Osteocyte (in vitro differentiated cells): Measurements from ENCODE around the gene C16orf96. TPM values are rescaled to one million over a fixed set of nuclear protein-coding genes. Genes with fewer than 3 reads are reported as not detected.

Source experiments
- DNase-seq: peaks from one replicate; pipeline ENCODE4 v3.0.0; 2021; ENCODE audit warnings: mixed read lengths; ENCODE audit not compliant: unreplicated experiment; ENCODE audit errors: extremely low spot score
- H3K27ac Mint-ChIP-seq: one replicate; pipeline ENCODE4 v1.8.0; 2021; ENCODE audit warnings: mild to moderate bottlenecking, mixed read lengths; ENCODE audit not compliant: unreplicated experiment
- H3K27me3 Mint-ChIP-seq: one replicate; pipeline ENCODE4 v1.8.0; 2021; ENCODE audit warnings: mixed read lengths; ENCODE audit not compliant: unreplicated experiment
- H3K36me3 Mint-ChIP-seq: one replicate; pipeline ENCODE4 v1.8.0; 2021; ENCODE audit warnings: mixed read lengths; ENCODE audit not compliant: unreplicated experiment
- H3K4me1 Mint-ChIP-seq: one replicate; pipeline ENCODE4 v1.8.0; 2021; ENCODE audit warnings: mixed read lengths; ENCODE audit not compliant: unreplicated experiment
- H3K4me3 Mint-ChIP-seq: one replicate; pipeline ENCODE4 v1.8.0; 2021; ENCODE audit warnings: mild to moderate bottlenecking, moderate library complexity, mixed read lengths; ENCODE audit not compliant: unreplicated experiment
- H3K9me3 Mint-ChIP-seq: one replicate; pipeline ENCODE4 v1.8.0; 2021; ENCODE audit warnings: mixed read lengths; ENCODE audit not compliant: unreplicated experiment
- CTCF ChIP-seq: fragments of 200-600 bp; sonication (generic); IDR thresholded peaks from 2 replicates; pipeline ENCODE4 v1.5.0; 2021; ENCODE audit warnings: antibody characterized with exemption, mild to moderate bottlenecking, moderate library complexity
- total RNA-seq: library from RNA; stranded (reverse); gene quantifications from 2 replicates; pipeline ENCODE4 v1.2.1, GENCODE V29; 2021

The C16orf96 gene
- total RNA-seq, 1 donor from 2014 or later, result 0.08 TPM

DNA sequence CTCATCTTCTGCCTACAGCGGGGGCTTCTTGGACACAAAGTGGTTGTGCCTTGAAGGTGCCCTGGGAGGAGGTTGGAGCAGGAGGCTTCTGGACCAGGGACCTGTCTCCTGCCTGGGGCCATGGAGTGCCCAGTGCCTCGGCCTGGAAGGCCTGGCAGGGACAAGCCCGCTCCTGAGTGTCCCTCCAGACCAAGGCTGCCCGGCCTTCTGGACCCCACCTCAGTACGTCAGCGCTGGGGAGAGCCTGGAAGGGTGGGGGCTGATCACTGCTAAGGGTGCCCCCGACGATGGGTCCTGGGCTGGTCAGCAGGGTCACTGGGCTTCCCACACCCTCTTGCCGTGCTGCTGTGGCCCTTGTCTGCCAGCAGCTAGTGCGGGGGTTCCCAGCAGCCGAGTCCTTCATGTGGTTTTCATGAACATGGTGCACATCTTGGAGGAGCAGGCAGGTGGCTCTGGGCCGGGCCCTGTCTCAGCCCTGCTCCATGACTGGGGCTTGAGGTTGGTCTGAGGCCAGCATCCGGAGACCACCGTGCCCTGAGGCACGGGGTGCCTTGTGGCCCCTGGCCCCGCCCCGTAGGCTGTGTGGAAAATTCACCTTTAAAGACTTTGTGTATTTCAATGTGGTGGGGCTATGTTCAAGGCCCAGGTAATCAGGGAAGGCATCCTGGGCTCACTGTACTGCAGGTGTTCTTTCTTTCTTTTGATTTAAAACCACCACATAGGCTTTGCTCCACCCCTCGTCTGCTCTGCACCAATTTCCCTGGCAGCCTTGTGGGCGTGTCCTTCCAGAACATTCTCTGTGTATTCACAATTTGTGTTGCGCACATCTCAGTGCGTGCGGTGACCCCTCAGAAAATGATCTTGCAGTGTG, 90.9 kb downstream of the C16orf96 start:
- Mint-ChIP-seq H3K27me3 (no peaks in the 10 kb centered on the region), H3K4me1 (no peaks in the 10 kb centered on the region), H3K27ac (no peak overlapping the region), H3K36me3 (peaks cover 17% of the 10 kb centered on the region), H3K9me3 (no peaks in the 10 kb centered on the region), H3K4me3 (no peak overlapping the region)
- no peak for DNase-seq
- no peak for TF ChIP-seq CTCF

GRCh38 chr16:4647644-4647980, 91.5 kb downstream of the C16orf96 start:
- Mint-ChIP-seq H3K27me3 (no peaks in the 10 kb centered on the region), H3K36me3 (peaks cover 17% of the 10 kb centered on the region), H3K27ac (no peak overlapping the region), H3K4me3 (no peak overlapping the region), H3K9me3 (no peaks in the 10 kb centered on the region), H3K4me1 (no peaks in the 10 kb centered on the region)
- TF ChIP-seq CTCF, result no peak
- DNase-seq, result no peak

DNA sequence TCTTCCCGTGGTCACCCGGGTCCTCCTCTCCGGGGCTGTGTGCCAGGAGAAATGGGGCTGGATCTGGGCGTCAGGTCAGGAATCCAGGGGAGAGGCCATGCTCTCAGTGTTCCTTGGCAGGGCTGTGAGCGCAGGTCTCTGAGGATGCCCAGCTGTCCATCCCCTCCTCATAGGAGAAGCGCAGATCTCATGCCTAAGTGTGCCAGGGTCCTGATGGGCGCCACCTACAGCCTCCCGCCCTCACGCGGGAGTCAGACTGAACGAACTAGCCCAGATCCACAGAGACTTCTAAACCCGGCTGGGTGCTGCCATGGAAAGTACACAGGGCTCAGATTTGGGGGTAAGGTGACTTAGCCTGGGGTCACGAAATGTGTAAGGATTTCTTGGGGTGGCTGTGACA, 92.8 kb downstream of the C16orf96 start:
- H3K4me3 Mint-ChIP-seq, result no peak overlapping the region
- H3K27me3 Mint-ChIP-seq, result no peaks in the 10 kb centered on the region
- no peak overlapping the region for H3K27ac Mint-ChIP-seq
- no peaks in the 10 kb centered on the region for H3K4me1 Mint-ChIP-seq
- TF ChIP-seq CTCF, result no peak
- H3K9me3 Mint-ChIP-seq, result no peaks in the 10 kb centered on the region
- peaks cover 22% of the 10 kb centered on the region for H3K36me3 Mint-ChIP-seq
- DNase-seq, result no peak

DNA sequence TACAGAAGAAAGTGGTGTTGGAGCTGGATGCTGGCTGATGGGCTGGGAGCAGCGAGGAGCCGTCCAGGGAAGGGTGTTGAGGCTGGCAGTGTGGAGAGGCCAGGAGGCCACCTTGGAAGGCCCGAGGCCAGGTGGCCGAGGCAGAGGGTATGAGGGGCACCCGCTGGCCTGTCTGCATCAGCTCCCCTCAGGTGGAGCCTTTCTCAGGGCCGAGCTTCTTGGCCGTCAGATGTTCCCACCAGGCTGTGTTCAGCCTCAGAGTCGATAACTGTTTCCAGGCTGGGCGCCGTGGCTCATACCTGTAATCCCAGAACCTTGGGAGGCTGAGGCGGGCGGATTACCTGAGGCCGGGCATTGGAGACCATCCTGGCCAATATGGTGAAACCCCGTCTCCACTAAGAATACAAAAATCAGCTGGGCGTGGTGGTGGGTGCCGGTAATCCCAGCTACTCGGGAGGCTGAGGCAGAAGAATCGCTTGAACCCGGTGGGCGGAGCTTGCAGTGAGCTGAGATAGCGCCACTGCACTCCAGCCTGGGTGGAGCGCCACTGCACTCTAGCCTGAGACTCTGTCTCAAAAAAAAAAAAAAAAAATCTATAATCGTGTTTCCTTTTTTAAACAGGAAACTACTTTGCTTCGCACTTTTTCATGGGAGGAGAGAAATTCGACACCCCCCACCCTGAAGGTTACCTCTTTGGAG, 93.8 kb downstream of the C16orf96 start:
- TF ChIP-seq CTCF, result no peak
- no peak overlapping the region for H3K27ac Mint-ChIP-seq
- DNase-seq, result no peak
- H3K36me3 Mint-ChIP-seq, result peaks cover 28% of the 10 kb centered on the region
- no peaks in the 10 kb centered on the region for H3K27me3 Mint-ChIP-seq
- no peak overlapping the region for H3K4me3 Mint-ChIP-seq
- no peaks in the 10 kb centered on the region for H3K9me3 Mint-ChIP-seq
- H3K4me1 Mint-ChIP-seq, result no peaks in the 10 kb centered on the region

Other genes starting within 250 kb of the C16orf96 start
- gene GLIS2, start 240.3 kb upstream of the C16orf96 start, total RNA-seq, result 58.6 and 59.9 TPM in 2 replicates
- 21.0 and 23.7 TPM in 2 replicates for gene PAM16, start 205.0 kb upstream of the C16orf96 start, total RNA-seq
- gene VASN, start 184.5 kb upstream of the C16orf96 start, total RNA-seq, result 62.7 and 63.1 TPM in 2 replicates
- gene CORO7, start 139.7 kb upstream of the C16orf96 start, total RNA-seq, result 35.5 and 40.1 TPM in 2 replicates
- 31.1 and 33.7 TPM in 2 replicates for gene DNAJA3, start 130.5 kb upstream of the C16orf96 start, total RNA-seq
- 55.0 and 61.4 TPM in 2 replicates for gene NMRAL1, start 81.7 kb upstream of the C16orf96 start, total RNA-seq
- 47.2 and 47.3 TPM in 2 replicates for gene HMOX2, start 79.9 kb upstream of the C16orf96 start, total RNA-seq
- 28.5 and 28.9 TPM in 2 replicates for gene CDIP1, start 17.6 kb upstream of the C16orf96 start, total RNA-seq
- 33.6 and 38.4 TPM in 2 replicates for gene UBALD1, start 58.5 kb downstream of the C16orf96 start, total RNA-seq
- gene MGRN1, start 68.5 kb downstream of the C16orf96 start, total RNA-seq, result 88.0 and 94.6 TPM in 2 replicates
- 26.2 and 28.9 TPM in 2 replicates for gene NUDT16L1, start 137.2 kb downstream of the C16orf96 start, total RNA-seq
- 30.0 TPM in 2 replicates for gene ANKS3, start 177.9 kb downstream of the C16orf96 start, total RNA-seq
- 1.2 and 1.7 TPM in 2 replicates for gene DNAAF8, start 178.2 kb downstream of the C16orf96 start, total RNA-seq
- gene ZNF500, start 210.8 kb downstream of the C16orf96 start, total RNA-seq, result 22.8 and 23.5 TPM in 2 replicates
- gene SEPTIN12, start 232.0 kb downstream of the C16orf96 start, total RNA-seq, result not detected in 2 replicates
- not detected in 2 replicates for gene SMIM22, start 239.0 kb downstream of the C16orf96 start, total RNA-seq
- 16.1 and 19.1 TPM in 2 replicates for gene ROGDI, start 246.3 kb downstream of the C16orf96 start, total RNA-seq